HepG2 (cell line): ENCODE measurements around the gene FAM234B. TPM values are rescaled to one million over a fixed set of nuclear protein-coding genes. Genes with fewer than 3 reads are reported as not detected.

Experiments used
- CBX2 ChIP-seq, 2 experiments: fragments of 200-600 bp in 1 of 2; sonication (generic); formaldehyde crosslinking in 1 of 2; IDR thresholded peaks; 2 replicates each; pipeline versions ENCODE4 v1.7.0 to v1.8.1; 2018 to 2022; ENCODE audit warnings: low read depth in 2 of 2, low read length in 1 of 2, mild to moderate bottlenecking in 1 of 2, missing genetic modification reagents in 1 of 2
- MEF2D ChIP-seq: sonication (generic); formaldehyde crosslinking; IDR thresholded peaks from 2 replicates; pipeline ENCODE4 v1.5.1; 2020; ENCODE audit warnings: mild to moderate bottlenecking, missing genetic modification reagents
- PHF8 ChIP-seq: sonication (generic); formaldehyde crosslinking; IDR thresholded peaks from 2 replicates; pipeline ENCODE4 v1.5.0; 2020; ENCODE audit warnings: missing genetic modification reagents
- POLR2A ChIP-seq, 2 experiments: IDR thresholded peaks; 2 replicates each; pipeline ENCODE4 v1.6.1; 2011; ENCODE audit warnings: low read depth in 2 of 2, low read length in 2 of 2, mild to moderate bottlenecking in 1 of 2, moderate library complexity in 1 of 2; ENCODE audit not compliant: insufficient read depth in 1 of 2
- RARA ChIP-seq: IDR thresholded peaks from 2 replicates; pipeline ENCODE4 v1.6.1; 2016; ENCODE audit warnings: missing genetic modification reagents, missing compliant biosample characterization
- RELA ChIP-seq: sonication (generic); formaldehyde crosslinking; IDR thresholded peaks from 2 replicates; pipeline ENCODE4 v1.4.0; 2020; ENCODE audit warnings: missing genetic modification reagents
- ZNF343 ChIP-seq: sonication (generic); formaldehyde crosslinking; IDR thresholded peaks from 2 replicates; pipeline ENCODE4 v1.4.0; 2020; ENCODE audit warnings: mild to moderate bottlenecking, missing genetic modification reagents
- ZNF451 ChIP-seq: sonication (generic); formaldehyde crosslinking; IDR thresholded peaks from 2 replicates; pipeline ENCODE4 v1.5.0; 2020; ENCODE audit warnings: mild to moderate bottlenecking, missing genetic modification reagents
- ZNF891 ChIP-seq: sonication (generic); formaldehyde crosslinking; IDR thresholded peaks from 2 replicates; pipeline ENCODE4 v1.5.0; 2020; ENCODE audit warnings: mild to moderate bottlenecking, missing genetic modification reagents
- polyA plus RNA-seq, 8 experiments: library from polyadenylated mRNA; depleted of rRNA in 3 of 8; stranded (reverse) in 7 of 8; unstranded in 1 of 8; fragments of >200 nt; fragmentation: Illumina TruSeq in 4 of 8; extraction: Trizol in 4 of 8; gene quantifications; 2 replicates each; pipeline versions ENCODE4 v1.2.1 to v1.2.3, GENCODE V29; 2011 to 2016; ENCODE audit warnings: low read depth in 4 of 8, missing spikeins in 1 of 8, mixed read lengths in 1 of 8; ENCODE audit not compliant: insufficient read depth in 1 of 8
- total RNA-seq, 5 experiments: library from RNA; depleted of rRNA; stranded (reverse); fragments of >200 nt; fragmentation: Illumina TruSeq; extraction: Trizol; gene quantifications; 2 replicates each; pipeline ENCODE4 v1.2.3, GENCODE V29; 2016; ENCODE audit warnings: low read depth in 1 of 5
- TF ChIP-seq, protein P1 (sequence below), 2 experiments: sonication (generic) in 1 of 2; formaldehyde crosslinking in 1 of 2; IDR thresholded peaks; 2 replicates each; pipeline versions ENCODE4 v1.6.1 to v1.9.0; 2014 to 2022; ENCODE audit warnings: antibody characterized with exemption in 1 of 2, borderline replicate concordance in 1 of 2, inconsistent platforms in 1 of 2, low read depth in 1 of 2, missing genetic modification reagents in 1 of 2
- TF ChIP-seq, protein P2 (sequence below): sonication (generic); formaldehyde crosslinking; IDR thresholded peaks from 2 replicates; pipeline ENCODE4 v1.8.1; 2022; ENCODE audit warnings: low read depth, mild to moderate bottlenecking, missing genetic modification reagents
- TF ChIP-seq, protein P3 (sequence below): sonication (generic); formaldehyde crosslinking; IDR thresholded peaks from 2 replicates; pipeline ENCODE4 v1.4.0; 2020; ENCODE audit warnings: missing genetic modification reagents, borderline replicate concordance
- TF ChIP-seq, protein P4 (sequence below): sonication (generic); formaldehyde crosslinking; IDR thresholded peaks from 2 replicates; pipeline ENCODE4 v1.8.0; 2022; ENCODE audit warnings: missing genetic modification reagents, mild to moderate bottlenecking, moderate library complexity, borderline replicate concordance

The FAM234B gene
- total and polyA plus RNA-seq, 2 of the 13 experiments (the other 11 are each of a cell fraction or from before 2014, with no cell fraction given): 7.8 to 13.8 TPM

DNA sequence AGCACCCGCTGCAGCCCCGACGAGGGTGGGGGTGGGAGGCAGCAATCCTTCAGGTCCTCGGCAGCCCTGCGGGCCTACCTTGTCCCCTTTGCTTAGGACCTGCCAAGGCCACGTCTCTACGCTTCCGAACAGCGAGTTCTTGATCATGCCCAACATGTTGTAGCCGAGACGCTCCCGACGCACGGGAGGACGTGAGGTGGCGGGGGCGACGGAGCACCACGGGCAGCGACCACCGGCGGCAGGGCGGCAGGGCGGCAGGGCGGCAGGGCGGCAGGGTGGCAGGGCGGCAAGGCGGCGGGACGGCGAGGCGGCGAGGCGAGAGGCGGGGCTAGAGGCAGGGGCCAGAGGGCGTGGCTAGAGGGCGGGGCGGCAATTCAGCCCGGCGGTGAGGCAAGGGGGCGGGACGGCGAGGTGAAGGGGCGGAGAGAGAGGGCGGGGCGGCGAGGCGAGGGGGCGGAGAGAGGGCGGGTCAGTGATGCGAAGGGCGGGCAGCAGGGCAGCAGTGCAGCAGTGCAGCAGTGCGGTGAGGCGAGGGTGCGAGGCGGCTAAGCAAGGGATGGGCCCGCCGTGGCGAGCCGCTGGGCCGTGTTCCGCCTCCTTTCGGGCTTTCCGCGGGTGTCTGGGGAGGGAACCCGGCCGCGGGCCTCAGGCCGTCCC is 44.1 kb upstream of the FAM234B start, which contains the start of gene HEBP1 (continued):
- TF ChIP-seq ZNF891 (peak; percentile 13; the same call in 1 of the 2 replicates), ZNF343 (no peak), RARA (CRISPR knock-in tag) (no peak), CBX2 (IDR thresholded peaks at IDR 0.05; ENCODE audit: low read depth, low read length) (no peak), CBX2 (CRISPR knock-in tag; IDR thresholded peaks at IDR 0.05; ENCODE audit: low read depth) (no peak), POLR2A (IDR thresholded peaks at IDR 0.05; ENCODE audit: insufficient read depth in 1 of 2, low read depth in 2 of 2, low read length in 2 of 2) (peak; percentile 61 to 93), ZNF451 (CRISPR knock-in tag) (peak; percentile 20; the same call in 1 of the 2 replicates), MEF2D (CRISPR knock-in tag) (no peak), PHF8 (CRISPR knock-in tag) (peak; percentile 73), RELA (CRISPR knock-in tag) (no peak)
- TF ChIP-seq, protein P1, sequence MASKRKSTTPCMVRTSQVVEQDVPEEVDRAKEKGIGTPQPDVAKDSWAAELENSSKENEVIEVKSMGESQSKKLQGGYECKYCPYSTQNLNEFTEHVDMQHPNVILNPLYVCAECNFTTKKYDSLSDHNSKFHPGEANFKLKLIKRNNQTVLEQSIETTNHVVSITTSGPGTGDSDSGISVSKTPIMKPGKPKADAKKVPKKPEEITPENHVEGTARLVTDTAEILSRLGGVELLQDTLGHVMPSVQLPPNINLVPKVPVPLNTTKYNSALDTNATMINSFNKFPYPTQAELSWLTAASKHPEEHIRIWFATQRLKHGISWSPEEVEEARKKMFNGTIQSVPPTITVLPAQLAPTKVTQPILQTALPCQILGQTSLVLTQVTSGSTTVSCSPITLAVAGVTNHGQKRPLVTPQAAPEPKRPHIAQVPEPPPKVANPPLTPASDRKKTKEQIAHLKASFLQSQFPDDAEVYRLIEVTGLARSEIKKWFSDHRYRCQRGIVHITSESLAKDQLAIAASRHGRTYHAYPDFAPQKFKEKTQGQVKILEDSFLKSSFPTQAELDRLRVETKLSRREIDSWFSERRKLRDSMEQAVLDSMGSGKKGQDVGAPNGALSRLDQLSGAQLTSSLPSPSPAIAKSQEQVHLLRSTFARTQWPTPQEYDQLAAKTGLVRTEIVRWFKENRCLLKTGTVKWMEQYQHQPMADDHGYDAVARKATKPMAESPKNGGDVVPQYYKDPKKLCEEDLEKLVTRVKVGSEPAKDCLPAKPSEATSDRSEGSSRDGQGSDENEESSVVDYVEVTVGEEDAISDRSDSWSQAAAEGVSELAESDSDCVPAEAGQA (IDR thresholded peaks at IDR 0.05; ENCODE audit: low read depth): no peak
- TF ChIP-seq, protein P1 (CRISPR knock-in tag; IDR thresholded peaks at IDR 0.05; ENCODE audit: borderline replicate concordance): no peak
- TF ChIP-seq, protein P2, sequence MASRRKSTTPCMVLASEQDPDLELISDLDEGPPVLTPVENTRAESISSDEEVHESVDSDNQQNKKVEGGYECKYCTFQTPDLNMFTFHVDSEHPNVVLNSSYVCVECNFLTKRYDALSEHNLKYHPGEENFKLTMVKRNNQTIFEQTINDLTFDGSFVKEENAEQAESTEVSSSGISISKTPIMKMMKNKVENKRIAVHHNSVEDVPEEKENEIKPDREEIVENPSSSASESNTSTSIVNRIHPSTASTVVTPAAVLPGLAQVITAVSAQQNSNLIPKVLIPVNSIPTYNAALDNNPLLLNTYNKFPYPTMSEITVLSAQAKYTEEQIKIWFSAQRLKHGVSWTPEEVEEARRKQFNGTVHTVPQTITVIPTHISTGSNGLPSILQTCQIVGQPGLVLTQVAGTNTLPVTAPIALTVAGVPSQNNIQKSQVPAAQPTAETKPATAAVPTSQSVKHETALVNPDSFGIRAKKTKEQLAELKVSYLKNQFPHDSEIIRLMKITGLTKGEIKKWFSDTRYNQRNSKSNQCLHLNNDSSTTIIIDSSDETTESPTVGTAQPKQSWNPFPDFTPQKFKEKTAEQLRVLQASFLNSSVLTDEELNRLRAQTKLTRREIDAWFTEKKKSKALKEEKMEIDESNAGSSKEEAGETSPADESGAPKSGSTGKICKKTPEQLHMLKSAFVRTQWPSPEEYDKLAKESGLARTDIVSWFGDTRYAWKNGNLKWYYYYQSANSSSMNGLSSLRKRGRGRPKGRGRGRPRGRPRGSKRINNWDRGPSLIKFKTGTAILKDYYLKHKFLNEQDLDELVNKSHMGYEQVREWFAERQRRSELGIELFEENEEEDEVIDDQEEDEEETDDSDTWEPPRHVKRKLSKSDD (CRISPR knock-in tag): 0 out of 2 replicates have a peak, but pooled peaks have one; percentile 47
- TF ChIP-seq, protein P3, sequence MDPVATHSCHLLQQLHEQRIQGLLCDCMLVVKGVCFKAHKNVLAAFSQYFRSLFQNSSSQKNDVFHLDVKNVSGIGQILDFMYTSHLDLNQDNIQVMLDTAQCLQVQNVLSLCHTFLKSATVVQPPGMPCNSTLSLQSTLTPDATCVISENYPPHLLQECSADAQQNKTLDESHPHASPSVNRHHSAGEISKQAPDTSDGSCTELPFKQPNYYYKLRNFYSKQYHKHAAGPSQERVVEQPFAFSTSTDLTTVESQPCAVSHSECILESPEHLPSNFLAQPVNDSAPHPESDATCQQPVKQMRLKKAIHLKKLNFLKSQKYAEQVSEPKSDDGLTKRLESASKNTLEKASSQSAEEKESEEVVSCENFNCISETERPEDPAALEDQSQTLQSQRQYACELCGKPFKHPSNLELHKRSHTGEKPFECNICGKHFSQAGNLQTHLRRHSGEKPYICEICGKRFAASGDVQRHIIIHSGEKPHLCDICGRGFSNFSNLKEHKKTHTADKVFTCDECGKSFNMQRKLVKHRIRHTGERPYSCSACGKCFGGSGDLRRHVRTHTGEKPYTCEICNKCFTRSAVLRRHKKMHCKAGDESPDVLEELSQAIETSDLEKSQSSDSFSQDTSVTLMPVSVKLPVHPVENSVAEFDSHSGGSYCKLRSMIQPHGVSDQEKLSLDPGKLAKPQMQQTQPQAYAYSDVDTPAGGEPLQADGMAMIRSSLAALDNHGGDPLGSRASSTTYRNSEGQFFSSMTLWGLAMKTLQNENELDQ: peak; percentile 42; the same call in 1 of the 2 replicates
- TF ChIP-seq, protein P4, sequence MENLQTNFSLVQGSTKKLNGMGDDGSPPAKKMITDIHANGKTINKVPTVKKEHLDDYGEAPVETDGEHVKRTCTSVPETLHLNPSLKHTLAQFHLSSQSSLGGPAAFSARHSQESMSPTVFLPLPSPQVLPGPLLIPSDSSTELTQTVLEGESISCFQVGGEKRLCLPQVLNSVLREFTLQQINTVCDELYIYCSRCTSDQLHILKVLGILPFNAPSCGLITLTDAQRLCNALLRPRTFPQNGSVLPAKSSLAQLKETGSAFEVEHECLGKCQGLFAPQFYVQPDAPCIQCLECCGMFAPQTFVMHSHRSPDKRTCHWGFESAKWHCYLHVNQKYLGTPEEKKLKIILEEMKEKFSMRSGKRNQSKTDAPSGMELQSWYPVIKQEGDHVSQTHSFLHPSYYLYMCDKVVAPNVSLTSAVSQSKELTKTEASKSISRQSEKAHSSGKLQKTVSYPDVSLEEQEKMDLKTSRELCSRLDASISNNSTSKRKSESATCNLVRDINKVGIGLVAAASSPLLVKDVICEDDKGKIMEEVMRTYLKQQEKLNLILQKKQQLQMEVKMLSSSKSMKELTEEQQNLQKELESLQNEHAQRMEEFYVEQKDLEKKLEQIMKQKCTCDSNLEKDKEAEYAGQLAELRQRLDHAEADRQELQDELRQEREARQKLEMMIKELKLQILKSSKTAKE (CRISPR knock-in tag): peak; percentile 23; the same call in 1 of the 2 replicates
